Measurements from ENCODE around the gene PFDN5.
"Not testable (repeated sequence)": the region's sequence is repeated elsewhere in the genome, so short reads cannot be mapped to it uniquely, and the experiment has no call there.

PFDN5 gene

GRCh38 chr12:53287741-53288216 is 7.6 kb upstream of the PFDN5 start:
- peak; percentile 78 for DNase-seq (ENCODE audit: low spot score)

- DNase-seq (ENCODE audit: low spot score), result no peak
Measured at GRCh38 chr12:53288322-53288721, 7.0 kb upstream of the PFDN5 start.

- DNase-seq (ENCODE audit: low spot score), result peak; percentile 49
Measured at GRCh38 chr12:53289891-53290290, 5.5 kb upstream of the PFDN5 start.

- no peak for DNase-seq (ENCODE audit: low spot score)
Measured at GRCh38 chr12:53290661-53291060, 4.7 kb upstream of the PFDN5 start.

GRCh38 chr12:53292426-53292825 is 2.9 kb upstream of the PFDN5 start:
- no peak for DNase-seq (ENCODE audit: low spot score)

- no peak for DNase-seq (ENCODE audit: low spot score)
Measured at GRCh38 chr12:53295891-53296219, 513 bp downstream of the PFDN5 start.

DNA sequence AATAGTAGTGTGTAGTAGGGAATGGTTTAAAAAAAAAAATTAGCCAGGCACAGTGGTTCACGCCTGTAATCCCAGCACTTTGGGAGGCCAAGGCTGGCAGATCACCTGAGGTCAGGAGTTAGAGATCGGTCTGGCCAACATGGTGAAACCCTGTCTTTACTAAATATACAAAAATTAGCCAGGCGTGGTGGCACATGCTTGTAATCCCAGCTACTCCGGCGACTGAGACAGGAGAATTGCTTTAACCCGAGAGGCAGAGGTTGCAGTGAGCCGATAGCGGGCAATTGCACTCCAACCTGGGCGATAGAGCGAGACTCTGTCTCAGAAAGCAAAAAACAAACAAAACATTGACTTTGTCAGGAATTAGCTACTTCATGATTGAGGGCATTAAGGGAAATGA is 1.8 kb downstream of the PFDN5 start:
- not testable (repeated sequence) for DNase-seq (ENCODE audit: low spot score)

GRCh38 chr12:53298164-53298563 is 2.8 kb downstream of the PFDN5 start:
- peak; percentile 80 for DNase-seq (ENCODE audit: low spot score)

DNA sequence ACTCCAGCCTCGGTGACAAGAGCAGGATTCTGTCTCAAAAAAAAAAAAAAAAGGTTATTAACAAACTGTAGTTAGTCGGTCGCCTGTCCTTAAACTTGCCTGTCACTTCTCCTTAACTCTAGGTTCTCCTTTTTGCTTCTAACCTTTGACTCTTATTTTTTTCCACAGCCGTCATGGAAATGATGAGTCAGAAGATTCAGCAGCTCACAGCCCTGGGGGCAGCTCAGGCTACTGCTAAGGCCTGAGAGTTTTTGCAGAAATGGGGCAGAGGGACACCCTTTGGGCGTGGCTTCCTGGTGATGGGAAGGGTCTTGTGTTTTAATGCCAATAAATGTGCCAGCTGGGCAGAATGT is 3.7 kb downstream of the PFDN5 start:
- no peak for DNase-seq (ENCODE audit: low spot score)

GRCh38 chr12:53299454-53300180 is 4.3 kb downstream of the PFDN5 start, which contains the start of gene MYG1:
MYG1 (plus strand) TSS chr12:53299695; CDS start chr12:53299738, 43 bp downstream.
- DNase-seq (ENCODE audit: low spot score), result peak; percentile 89

DNA sequence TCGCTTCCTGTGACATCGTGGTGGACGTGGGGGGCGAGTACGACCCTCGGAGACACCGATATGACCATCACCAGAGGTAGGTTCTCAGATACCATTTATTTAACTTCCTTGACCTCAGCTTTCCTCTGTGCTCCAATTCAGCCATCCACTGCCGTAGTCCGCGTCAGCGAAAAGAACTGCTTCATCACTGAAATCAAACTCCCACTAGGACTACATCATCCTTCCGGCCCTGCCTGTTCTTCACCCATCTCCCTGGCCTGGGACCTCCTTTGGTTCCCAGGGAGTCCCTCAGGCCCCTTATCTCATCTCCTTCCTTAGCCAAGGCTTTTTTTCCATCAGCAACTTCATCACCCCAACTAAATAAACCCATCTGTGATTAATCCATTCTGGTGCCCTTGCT is 4.8 kb downstream of the PFDN5 start:
- DNase-seq (ENCODE audit: low spot score), result peak; percentile 61

- no peak for DNase-seq (ENCODE audit: low spot score)
Measured at GRCh38 chr12:53302903-53303302, 7.6 kb downstream of the PFDN5 start.

- no peak for DNase-seq (ENCODE audit: low spot score)
Measured at GRCh38 chr12:53306826-53307225, 11.5 kb downstream of the PFDN5 start.

DNA sequence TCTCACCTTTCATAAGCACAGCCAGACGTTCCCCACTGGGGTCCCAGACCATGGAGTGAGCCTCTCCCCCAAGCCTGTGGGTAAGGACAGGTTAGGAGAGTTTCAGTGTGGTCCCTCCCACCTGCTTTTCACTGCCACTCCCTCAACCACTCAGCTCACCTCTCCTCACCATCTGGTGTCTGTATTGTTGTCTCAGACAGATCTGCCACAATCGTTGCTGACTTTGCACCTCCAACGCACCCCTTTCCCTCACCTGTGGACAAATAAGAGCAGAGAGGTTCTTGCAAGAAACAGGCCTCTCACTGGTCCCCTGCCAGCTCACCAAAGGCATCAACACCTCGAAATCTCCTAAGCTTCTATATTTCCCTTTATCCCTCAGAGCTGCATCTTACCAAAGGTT is 12.9 kb downstream of the PFDN5 start:
- DNase-seq (ENCODE audit: low spot score), result no peak

GRCh38 chr12:53313996-53314395 is 18.7 kb downstream of the PFDN5 start:
- DNase-seq (ENCODE audit: low spot score), result no peak

- DNase-seq (ENCODE audit: low spot score), result no peak
Measured at GRCh38 chr12:53320352-53321195, 25.2 kb downstream of the PFDN5 start.

GRCh38 chr12:53324113-53324778 is 28.9 kb downstream of the PFDN5 start:
- DNase-seq (ENCODE audit: low spot score), result no peak

DNA sequence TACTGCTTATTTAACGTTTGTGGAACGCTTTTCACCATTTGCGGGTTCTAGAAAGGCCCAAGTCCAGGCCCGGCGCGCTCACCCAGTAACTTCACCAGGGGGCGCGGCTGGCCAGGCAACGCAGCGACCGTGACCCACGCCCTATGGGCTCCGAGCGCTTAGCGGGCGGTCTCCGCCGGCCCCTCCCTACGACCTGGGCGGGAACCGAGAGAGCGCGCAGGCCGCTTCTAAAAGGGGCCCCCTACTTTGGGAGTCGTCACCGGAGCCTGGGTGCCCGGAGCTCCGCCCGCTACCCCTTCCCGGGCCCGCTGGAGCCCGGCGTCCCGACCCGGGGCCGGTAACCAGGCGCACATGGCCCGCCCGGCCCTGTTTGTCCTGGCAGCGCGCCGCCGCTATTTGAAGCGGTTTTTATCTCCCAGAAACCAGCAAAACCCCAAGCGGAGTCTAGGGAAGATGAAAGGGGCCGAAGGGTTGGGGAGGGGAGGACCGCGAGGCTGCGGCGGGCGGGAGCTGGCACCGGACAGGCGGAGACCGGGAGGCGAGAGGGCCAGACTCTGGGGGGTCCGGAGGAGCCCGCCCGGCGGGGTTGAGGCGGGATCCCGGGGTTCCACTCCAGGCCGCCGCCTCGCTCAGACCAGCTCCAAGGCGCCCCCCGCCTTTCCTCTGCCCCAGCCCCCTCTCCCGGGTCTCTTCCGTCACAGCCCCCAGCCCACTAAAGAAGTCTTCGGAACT is 29.6 kb downstream of the PFDN5 start:
- peak; percentile 97 for DNase-seq (ENCODE audit: low spot score)

DNA sequence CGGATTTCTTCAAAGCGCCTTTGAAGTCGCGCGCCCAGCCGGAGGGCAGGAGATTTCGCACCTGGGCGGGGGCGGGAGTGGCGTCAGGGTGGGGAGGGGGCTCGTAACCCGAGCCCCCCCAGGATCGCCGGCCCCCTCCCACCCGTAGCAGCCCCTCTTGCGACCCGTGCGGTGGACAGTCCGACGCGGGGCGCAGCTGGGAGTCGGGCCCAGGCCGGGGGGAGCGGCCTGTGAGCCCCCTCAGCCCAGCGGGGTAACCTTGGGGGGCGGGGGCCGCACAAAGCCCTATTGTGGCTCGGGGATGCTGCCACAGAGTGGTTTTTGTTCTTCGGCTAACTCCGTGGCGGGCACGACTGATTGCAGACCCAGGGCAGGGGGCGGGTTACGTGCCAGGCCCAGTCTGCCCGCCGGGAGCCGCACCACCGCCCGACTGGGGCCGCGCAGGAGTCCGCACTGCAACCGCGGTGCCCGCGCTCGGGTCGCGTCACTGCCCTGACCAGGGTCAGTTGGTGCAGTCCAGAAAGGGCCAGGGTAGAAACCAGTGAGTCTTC is 30.2 kb downstream of the PFDN5 start:
- peak; percentile 66 for DNase-seq (ENCODE audit: low spot score)

DNA sequence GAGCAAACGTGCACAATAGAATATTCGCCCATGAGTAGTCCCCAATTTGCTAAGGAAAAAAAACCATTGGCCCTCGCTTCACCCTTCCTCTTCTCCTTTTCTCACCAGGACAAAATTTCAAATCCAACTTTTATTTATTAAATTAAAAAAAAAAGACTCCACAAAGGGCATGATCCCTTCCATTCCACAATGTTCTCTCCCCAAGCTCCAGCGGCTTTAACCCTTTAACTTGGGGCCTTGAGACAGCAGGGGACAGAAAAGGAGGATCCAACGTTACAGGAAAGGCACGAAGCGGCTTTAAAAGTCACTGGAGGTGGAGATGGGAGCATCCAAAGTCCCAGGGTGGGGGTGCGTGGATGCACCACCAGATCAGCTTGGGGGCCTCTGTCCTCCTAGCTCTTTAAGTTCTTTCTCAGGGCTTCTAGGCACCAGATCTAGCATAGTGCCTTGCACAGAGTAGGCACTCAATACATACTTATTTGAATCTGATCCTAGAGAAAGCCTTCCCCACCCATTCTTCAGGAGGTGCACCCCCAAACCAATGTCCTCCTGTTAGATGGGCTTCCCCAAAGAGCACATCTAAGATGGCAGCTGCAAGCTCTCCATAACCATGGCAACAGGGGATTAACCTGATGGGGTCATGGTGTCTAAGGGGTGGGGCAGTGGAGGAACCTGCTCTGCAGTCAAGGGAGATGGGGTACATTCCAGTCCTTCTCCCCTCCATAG is 31.3 kb downstream of the PFDN5 start:
- DNase-seq (ENCODE audit: low spot score), result no peak

GRCh38 chr12:53327435-53328042 is 32.2 kb downstream of the PFDN5 start:
- no peak for DNase-seq (ENCODE audit: low spot score)
